M059J (cell line): ENCODE data around the gene SUGP2. TPM values are rescaled to one million over a fixed set of nuclear protein-coding genes. Genes with fewer than 3 reads are reported as not detected.

ENCODE experiments used
- DNase-seq: peaks from one replicate; pipeline ENCODE4 v3.0.0-alpha.2; 2012; ENCODE audit warnings: low read depth
- total RNA-seq: library from RNA; depleted of rRNA; stranded (reverse); fragments of >200 nt; shearing (Covaris generic); gene quantifications from 2 replicates; pipeline ENCODE4 v1.2.3, GENCODE V29; 2014

The SUGP2 gene
- total RNA-seq, 1 experiment from 2014 or later: 49.0 TPM

- no peak for DNase-seq
Observed at GRCh38 chr19:18991468-18991867, 41.8 kb downstream of the SUGP2 start.

- DNase-seq: no peak
Observed at GRCh38 chr19:18991006-18991405, 42.3 kb downstream of the SUGP2 start.

- DNase-seq: no peak
Observed at GRCh38 chr19:18990128-18990708, 43.1 kb downstream of the SUGP2 start.

- DNase-seq: no peak
Observed at GRCh38 chr19:18989316-18989715, 44.0 kb downstream of the SUGP2 start.

GRCh38 chr19:18987456-18987855 lies 45.9 kb downstream of the SUGP2 start:
- DNase-seq: no peak

GRCh38 chr19:18985257-18985656 lies 48.1 kb downstream of the SUGP2 start:
- no peak for DNase-seq

- DNase-seq: no peak
Observed at GRCh38 chr19:18984251-18984650, 49.1 kb downstream of the SUGP2 start.

- no peak for DNase-seq
Observed at GRCh38 chr19:18982669-18983068, 50.6 kb downstream of the SUGP2 start.

- no peak for DNase-seq
Observed at GRCh38 chr19:18980432-18981020, 52.8 kb downstream of the SUGP2 start.

GRCh38 chr19:18978616-18979015 lies 54.7 kb downstream of the SUGP2 start:
- no peak for DNase-seq

- peak; percentile 82 for DNase-seq
Observed at GRCh38 chr19:18975869-18976268, 57.4 kb downstream of the SUGP2 start.

GRCh38 chr19:18975011-18975410 lies 58.3 kb downstream of the SUGP2 start:
- DNase-seq: peak; percentile 75

- DNase-seq: no peak
Observed at GRCh38 chr19:18972851-18973250, 60.5 kb downstream of the SUGP2 start.

GRCh38 chr19:18972301-18972811 lies 61.0 kb downstream of the SUGP2 start:
- DNase-seq: peak; percentile 78

- DNase-seq: peak; percentile 27
Observed at GRCh38 chr19:18969931-18970659, 63.2 kb downstream of the SUGP2 start.

- peak; percentile 79 for DNase-seq
Observed at GRCh38 chr19:18967358-18968146, 65.8 kb downstream of the SUGP2 start.

- DNase-seq: no peak
Observed at GRCh38 chr19:18966307-18966706, 67.0 kb downstream of the SUGP2 start.

GRCh38 chr19:18964121-18964520 lies 69.2 kb downstream of the SUGP2 start:
- DNase-seq: no peak

- DNase-seq: no peak
Observed at GRCh38 chr19:18961767-18962620, 71.3 kb downstream of the SUGP2 start.

GRCh38 chr19:18960370-18960769 lies 72.9 kb downstream of the SUGP2 start:
- DNase-seq: no peak

GRCh38 chr19:18955042-18955441 lies 78.3 kb downstream of the SUGP2 start:
- no peak for DNase-seq
